K562 (cell line): ENCODE results near the gene TXLNA. TPM values are rescaled to one million over a fixed set of nuclear protein-coding genes. Genes with fewer than 3 reads are reported as not detected.

Source experiments
- ATF7 ChIP-seq: fragments of 450-650 bp; IDR thresholded peaks from 2 replicates; pipeline ENCODE4 v1.7.1; 2014; ENCODE audit warnings: mild to moderate bottlenecking, moderate library complexity
- CREM ChIP-seq: IDR thresholded peaks from 2 replicates; pipeline ENCODE4 v1.6.1; 2014; ENCODE audit warnings: antibody characterized with exemption, low read depth
- DIDO1 ChIP-seq: fragments of 450-650 bp; IDR thresholded peaks from 2 replicates; pipeline ENCODE4 v1.6.1; 2016; ENCODE audit warnings: low read depth, missing biosample characterization, missing genetic modification characterization
- DPF2 ChIP-seq: fragments of 450-650 bp; IDR thresholded peaks from 2 replicates; pipeline ENCODE4 v1.6.1; 2016
- ETV1 ChIP-seq: fragments of 450-650 bp; conservative IDR thresholded peaks from 2 replicates; pipeline ENCODE4 v1.6.1; 2016; ENCODE audit warnings: missing genetic modification characterization, control low read depth, low read depth, missing compliant biosample characterization
- HDAC8 ChIP-seq: fragments of 450-650 bp; IDR thresholded peaks from 2 replicates; pipeline ENCODE4 v1.6.1; 2016; ENCODE audit warnings: mild to moderate bottlenecking, missing genetic modification characterization, moderate library complexity, missing compliant biosample characterization
- KAT7 ChIP-seq: sonication (generic); formaldehyde crosslinking; IDR thresholded peaks from 2 replicates; pipeline ENCODE4 v1.8.0; 2022; ENCODE audit warnings: missing genetic modification reagents, mild to moderate bottlenecking, borderline replicate concordance
- KLF10 ChIP-seq: fragments of 250-450 bp; sonication (Bioruptor Pico); IDR thresholded peaks from 2 replicates; pipeline ENCODE4 v1.6.1; 2021; ENCODE audit warnings: matching md5 sums
- LCOR ChIP-seq: sonication (generic); formaldehyde crosslinking; IDR thresholded peaks from 2 replicates; pipeline ENCODE4 v1.8.0; 2022; ENCODE audit warnings: mild to moderate bottlenecking, missing genetic modification reagents
- NCOA4 ChIP-seq: fragments of 450-650 bp; IDR thresholded peaks from 2 replicates; pipeline ENCODE4 v1.6.1; 2018; ENCODE audit warnings: mild to moderate bottlenecking; ENCODE audit not compliant: partially characterized antibody
- PHF20 ChIP-seq: fragments of 450-650 bp; IDR thresholded peaks from 2 replicates; pipeline ENCODE4 v1.6.1; 2018; ENCODE audit not compliant: partially characterized antibody
- PHF8 ChIP-seq: fragments of 200-600 bp; sonication (generic); IDR thresholded peaks from 2 replicates; pipeline ENCODE4 v1.6.1; 2012; ENCODE audit warnings: mixed run types, mild to moderate bottlenecking, inconsistent platforms, low read length, moderate library complexity, borderline replicate concordance
- PRDM10 ChIP-seq: fragments of 450-650 bp; IDR thresholded peaks from 2 replicates; pipeline ENCODE4 v1.6.1; 2018; ENCODE audit not compliant: partially characterized antibody
- RB1 ChIP-seq: fragments of 450-650 bp; IDR thresholded peaks from 2 replicates; pipeline ENCODE4 v1.6.1; 2017; ENCODE audit warnings: low read depth, mild to moderate bottlenecking
- RBFOX2 ChIP-seq: fragments of 200-400 bp; formaldehyde crosslinking; IDR thresholded peaks from 2 replicates; pipeline ENCODE4 v1.6.1; 2017; ENCODE audit warnings: low read depth, mild to moderate bottlenecking, low read length, moderate library complexity
- TBL1XR1 ChIP-seq, 2 experiments: IDR thresholded peaks; 2 replicates each; pipeline ENCODE4 v1.6.1; 2012; ENCODE audit warnings: improper control_type of control experiment in 2 of 2, low read length in 2 of 2, mild to moderate bottlenecking in 1 of 2
- THRB ChIP-seq: fragments of 450-650 bp; formaldehyde crosslinking; conservative IDR thresholded peaks from 2 replicates; pipeline ENCODE4 v1.4.0; 2022; ENCODE audit warnings: mild to moderate bottlenecking, missing genetic modification characterization
- VEZF1 ChIP-seq: fragments of 200-800 bp; sonication (Bioruptor generic); IDR thresholded peaks from 2 replicates; pipeline ENCODE4 v1.6.1; 2017; ENCODE audit warnings: missing genetic modification characterization, missing compliant biosample characterization
- YY1 ChIP-seq, 3 experiments: IDR thresholded peaks; 2 replicates each; pipeline ENCODE4 v1.6.1; 2011; ENCODE audit warnings: low read length in 2 of 3, mild to moderate bottlenecking in 2 of 3, moderate library complexity in 2 of 3, borderline replicate concordance in 1 of 3, control low read depth in 1 of 3, low read depth in 1 of 3; ENCODE audit not compliant: insufficient read depth in 3 of 3, insufficient replicate concordance in 2 of 3, control insufficient read depth in 1 of 3, insufficient read length in 1 of 3; ENCODE audit errors: extremely low read depth in 1 of 3
- ZBTB7A ChIP-seq: IDR thresholded peaks from 2 replicates; pipeline ENCODE4 v1.6.1; 2011; ENCODE audit warnings: low read depth, mild to moderate bottlenecking, low read length, moderate library complexity, borderline replicate concordance; ENCODE audit not compliant: control insufficient read depth
- polyA plus RNA-seq, 8 experiments: library from polyadenylated mRNA; depleted of rRNA in 4 of 8; stranded (reverse) in 5 of 8; unstranded in 3 of 8; fragments of >200 nt; fragmentation: Nextera tagmentation in 2 of 8; fragmentation: Illumina TruSeq in 1 of 8; extraction: Ambion mirVana in 2 of 8; extraction: Trizol in 1 of 8; gene quantifications; 2 replicates each; pipeline versions ENCODE4 v1.2.1 to v1.2.3, GENCODE V29; 2011 to 2014; ENCODE audit warnings: inconsistent platforms in 1 of 8, missing spikeins in 1 of 8
- total RNA-seq, 7 experiments: library from RNA; depleted of rRNA in 6 of 7; stranded (reverse); fragments of >200 nt in 6 of 7; fragmentation: Illumina TruSeq in 2 of 7; extraction: Trizol in 2 of 7; gene quantifications; 2 replicates each; pipeline versions ENCODE4 v1.2.1 to v1.2.3, GENCODE V29; 2011 to 2021; ENCODE audit warnings: low replicate concordance in 1 of 7

TXLNA gene
- total and polyA plus RNA-seq, 9 of the 15 experiments (the other 6 are each of a cell fraction or from before 2014, with no cell fraction given) = 9.2 to 54.5 (median 39.3) TPM

GRCh38 chr1:32201011-32201855 is 21.8 kb downstream of the TXLNA start (continued):
- TF ChIP-seq THRB (CRISPR knock-in tag) (no peak), RB1 (0 out of 2 replicates have a peak, but pooled peaks have one; percentile 2), ZBTB7A (peak; percentile 16), LCOR (CRISPR knock-in tag) (0 out of 2 replicates have a peak, but pooled peaks have one; percentile 47), PHF8 (peak; percentile 46; the same call in 1 of the 2 replicates), RBFOX2 (peak; percentile 48), ETV1 (tag) (0 out of 2 replicates have a peak, but pooled peaks have one; percentile 31), NCOA4 (no peak), KAT7 (CRISPR knock-in tag) (0 out of 2 replicates have a peak, but pooled peaks have one; percentile 62), DIDO1 (tag) (no peak), YY1 (IDR thresholded peaks at IDR 0.05; ENCODE audit: borderline replicate concordance in 1 of 3, control insufficient read depth in 1 of 3, extremely low read depth in 1 of 3, insufficient read depth in 3 of 3, insufficient read length in 1 of 3, insufficient replicate concordance in 2 of 3, low read depth in 1 of 3, low read length in 2 of 3) (peak in 1 of 3 experiments; percentile 4), DPF2 (0 out of 2 replicates have a peak, but pooled peaks have one; percentile 36), VEZF1 (CRISPR knock-in tag) (peak; percentile 46; the same call in 1 of the 2 replicates), PRDM10 (peak; percentile 67), TBL1XR1 (IDR thresholded peaks at IDR 0.05; ENCODE audit: low read length in 2 of 2) (peak in 1 of 2 experiments; percentile 48; a peak in 1 of 4 replicates), PHF20 (peak; percentile 24), ATF7 (no peak; the same call in 1 of the 2 replicates), HDAC8 (tag) (no peak), CREM (0 out of 2 replicates have a peak, but pooled peaks have one; percentile 17), KLF10 (CRISPR knock-in tag) (no peak)
